ENCODE results near the gene FAM83D.

Gene FAM83D, protein sequence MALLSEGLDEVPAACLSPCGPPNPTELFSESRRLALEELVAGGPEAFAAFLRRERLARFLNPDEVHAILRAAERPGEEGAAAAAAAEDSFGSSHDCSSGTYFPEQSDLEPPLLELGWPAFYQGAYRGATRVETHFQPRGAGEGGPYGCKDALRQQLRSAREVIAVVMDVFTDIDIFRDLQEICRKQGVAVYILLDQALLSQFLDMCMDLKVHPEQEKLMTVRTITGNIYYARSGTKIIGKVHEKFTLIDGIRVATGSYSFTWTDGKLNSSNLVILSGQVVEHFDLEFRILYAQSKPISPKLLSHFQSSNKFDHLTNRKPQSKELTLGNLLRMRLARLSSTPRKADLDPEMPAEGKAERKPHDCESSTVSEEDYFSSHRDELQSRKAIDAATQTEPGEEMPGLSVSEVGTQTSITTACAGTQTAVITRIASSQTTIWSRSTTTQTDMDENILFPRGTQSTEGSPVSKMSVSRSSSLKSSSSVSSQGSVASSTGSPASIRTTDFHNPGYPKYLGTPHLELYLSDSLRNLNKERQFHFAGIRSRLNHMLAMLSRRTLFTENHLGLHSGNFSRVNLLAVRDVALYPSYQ

DNA sequence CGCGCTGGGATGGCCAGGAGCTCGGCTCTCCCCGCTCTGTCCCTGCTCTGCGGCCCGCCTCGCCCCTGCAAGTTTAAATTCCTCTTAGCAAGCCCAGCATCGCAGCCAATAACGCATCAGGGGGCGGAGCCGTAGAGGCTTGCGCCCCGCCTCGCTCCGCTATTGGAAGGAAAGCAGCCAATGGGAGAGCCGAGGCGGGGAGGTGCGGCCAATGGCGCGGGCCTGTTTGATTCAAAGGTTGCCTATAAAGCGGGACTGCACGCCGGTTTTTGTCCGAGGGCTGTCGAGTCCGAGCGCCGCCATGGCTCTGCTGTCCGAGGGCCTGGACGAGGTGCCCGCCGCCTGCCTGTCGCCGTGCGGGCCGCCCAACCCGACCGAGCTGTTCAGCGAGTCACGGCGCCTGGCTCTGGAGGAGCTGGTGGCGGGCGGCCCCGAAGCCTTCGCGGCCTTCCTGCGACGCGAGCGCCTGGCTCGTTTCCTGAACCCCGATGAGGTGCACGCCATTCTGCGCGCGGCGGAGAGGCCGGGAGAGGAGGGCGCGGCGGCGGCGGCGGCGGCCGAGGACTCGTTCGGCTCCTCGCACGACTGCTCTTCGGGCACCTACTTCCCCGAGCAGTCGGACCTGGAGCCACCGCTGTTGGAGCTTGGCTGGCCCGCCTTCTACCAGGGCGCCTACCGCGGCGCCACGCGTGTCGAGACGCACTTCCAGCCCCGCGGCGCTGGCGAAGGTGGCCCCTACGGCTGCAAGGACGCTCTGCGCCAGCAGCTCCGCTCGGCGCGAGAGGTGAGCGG, at the start of gene FAM83D:
TSS of gene FAM83D (plus strand) at position 276 of the 792 bp plus-strand sequence. CDS start at position 302, 26 bp downstream.
- DNase-seq (ENCODE audit: low read depth), result peak; percentile 95

DNA sequence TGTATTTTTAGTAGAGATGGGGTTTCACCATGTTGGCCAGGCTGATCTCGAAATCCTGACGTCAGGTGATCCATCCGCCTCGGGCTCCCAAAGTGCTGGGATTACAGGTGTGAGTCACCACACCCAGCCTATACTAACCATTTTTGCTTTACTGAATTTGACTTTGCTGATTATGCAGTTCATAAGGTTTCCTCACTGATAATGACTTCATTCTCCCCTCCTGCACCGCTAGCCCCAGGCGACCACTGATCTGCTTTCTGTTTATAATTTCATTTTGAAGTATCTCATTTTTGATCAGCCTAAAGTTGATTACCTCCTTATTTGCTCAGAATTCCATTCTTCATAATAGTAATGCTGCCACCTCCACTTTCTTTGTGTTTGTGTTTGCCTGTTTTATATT, 48.7 kb upstream of the FAM83D start:
- DNase-seq (ENCODE audit: low read depth), result no peak

DNA sequence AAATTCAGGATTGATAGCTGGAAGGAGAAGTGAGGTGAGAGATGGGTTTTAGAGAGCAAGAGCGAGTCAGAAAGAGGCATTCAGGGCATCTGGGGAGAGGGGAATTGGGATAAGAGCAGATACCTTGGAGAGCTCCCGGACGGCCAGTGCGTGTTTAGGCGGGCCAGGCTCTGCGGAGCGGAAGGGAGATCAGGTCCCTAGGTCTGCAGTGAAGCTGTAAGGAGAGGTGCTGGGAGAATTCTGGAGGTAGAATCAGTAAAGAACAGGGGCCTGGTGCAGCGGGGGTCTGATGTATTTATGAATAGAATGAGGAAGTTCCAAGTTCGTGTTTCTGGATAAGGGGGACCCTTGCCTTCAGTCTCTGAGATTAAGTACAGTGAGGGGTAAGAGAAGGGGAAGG, 47.4 kb upstream of the FAM83D start:
- no peak for DNase-seq (ENCODE audit: low read depth)

DNA sequence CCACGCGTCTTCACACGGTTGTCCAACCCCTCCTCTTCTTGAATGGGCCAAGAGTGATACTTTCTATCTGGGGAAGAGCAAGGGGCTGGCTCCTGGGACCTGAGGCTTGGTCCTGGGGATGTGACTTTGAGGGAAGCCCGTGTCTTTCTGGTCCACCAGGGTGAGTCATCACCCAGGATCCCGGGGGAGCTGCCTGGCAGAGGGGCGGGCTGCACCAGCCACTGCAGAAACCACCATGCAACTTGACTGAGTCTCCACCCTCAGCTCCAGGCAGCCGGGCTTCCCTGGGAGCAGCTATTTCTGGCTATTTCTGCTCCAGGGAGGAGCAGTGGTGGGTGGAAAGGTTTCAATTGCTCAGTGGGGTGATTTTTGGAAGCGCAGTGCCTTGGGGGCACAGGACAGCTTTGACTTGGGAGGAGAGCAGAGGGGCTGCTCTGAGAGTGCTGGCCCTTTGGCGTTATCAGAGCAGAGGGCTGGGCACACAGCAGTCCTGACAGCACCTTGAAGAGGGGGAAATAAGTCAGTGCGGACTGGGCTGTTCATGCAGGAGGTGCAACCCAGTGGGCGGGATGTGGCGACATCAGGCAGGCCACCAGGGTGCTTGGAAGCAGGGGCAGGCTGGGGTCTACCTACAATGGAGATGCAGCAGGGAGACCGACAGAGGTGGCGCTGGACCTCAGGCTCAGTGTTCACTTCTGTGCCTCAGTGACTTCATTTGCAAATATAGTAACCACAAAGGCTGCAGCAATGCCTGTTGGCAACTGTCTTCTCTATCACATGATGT, 45.1 kb upstream of the FAM83D start:
- DNase-seq (ENCODE audit: low read depth), result no peak

DNA sequence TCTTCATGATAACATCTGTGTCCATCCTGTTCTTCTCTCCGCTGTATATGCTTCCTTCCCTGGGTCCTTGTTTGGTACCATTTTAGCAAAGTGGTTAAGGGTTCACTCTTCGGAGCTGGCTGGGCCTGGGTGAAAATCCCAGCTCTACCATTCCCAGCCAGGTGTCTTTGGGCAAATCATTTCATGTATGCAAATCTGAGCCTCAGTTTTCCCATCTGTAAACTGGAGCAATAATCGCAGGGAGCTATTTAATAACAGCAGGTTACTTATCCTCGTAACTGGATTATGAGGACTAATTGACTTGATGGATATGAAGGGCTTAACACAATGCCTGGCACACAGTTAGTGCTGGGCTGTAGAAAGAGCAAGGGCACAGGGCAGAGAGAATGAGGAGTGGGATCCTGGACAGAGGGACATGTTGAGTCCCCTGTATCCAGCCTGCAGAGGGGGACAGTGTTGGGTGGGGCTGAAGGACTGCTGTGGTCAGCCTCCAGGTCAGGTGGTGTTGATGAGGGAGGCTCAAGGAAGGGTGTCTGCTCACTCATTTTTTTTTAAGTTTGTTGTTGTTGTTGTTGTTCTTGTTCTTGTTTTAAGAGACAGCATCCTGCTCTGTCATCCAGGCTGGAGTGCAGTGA, 44.3 kb upstream of the FAM83D start:
- no peak for DNase-seq (ENCODE audit: low read depth)

DNA sequence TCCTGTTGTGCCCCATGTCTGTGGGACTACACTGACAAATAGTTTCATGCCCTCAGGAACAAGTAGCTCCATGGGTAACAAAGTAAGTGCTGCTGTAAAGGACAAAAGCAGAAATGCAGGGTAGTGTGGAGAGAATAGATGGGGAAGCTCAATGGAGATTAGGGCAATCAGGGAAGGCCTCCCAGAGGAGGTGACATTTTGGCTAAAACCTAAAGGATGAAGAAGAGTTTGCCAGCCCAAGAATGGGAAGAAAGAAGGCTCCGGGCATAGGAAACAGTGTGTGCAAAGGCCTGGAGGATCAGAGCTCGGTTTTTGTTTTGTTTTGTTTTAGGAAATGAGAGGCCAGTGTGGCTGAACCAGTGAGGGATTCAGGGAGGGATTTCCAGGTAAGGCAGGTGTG, 43.6 kb upstream of the FAM83D start:
- no peak for DNase-seq (ENCODE audit: low read depth)

DNA sequence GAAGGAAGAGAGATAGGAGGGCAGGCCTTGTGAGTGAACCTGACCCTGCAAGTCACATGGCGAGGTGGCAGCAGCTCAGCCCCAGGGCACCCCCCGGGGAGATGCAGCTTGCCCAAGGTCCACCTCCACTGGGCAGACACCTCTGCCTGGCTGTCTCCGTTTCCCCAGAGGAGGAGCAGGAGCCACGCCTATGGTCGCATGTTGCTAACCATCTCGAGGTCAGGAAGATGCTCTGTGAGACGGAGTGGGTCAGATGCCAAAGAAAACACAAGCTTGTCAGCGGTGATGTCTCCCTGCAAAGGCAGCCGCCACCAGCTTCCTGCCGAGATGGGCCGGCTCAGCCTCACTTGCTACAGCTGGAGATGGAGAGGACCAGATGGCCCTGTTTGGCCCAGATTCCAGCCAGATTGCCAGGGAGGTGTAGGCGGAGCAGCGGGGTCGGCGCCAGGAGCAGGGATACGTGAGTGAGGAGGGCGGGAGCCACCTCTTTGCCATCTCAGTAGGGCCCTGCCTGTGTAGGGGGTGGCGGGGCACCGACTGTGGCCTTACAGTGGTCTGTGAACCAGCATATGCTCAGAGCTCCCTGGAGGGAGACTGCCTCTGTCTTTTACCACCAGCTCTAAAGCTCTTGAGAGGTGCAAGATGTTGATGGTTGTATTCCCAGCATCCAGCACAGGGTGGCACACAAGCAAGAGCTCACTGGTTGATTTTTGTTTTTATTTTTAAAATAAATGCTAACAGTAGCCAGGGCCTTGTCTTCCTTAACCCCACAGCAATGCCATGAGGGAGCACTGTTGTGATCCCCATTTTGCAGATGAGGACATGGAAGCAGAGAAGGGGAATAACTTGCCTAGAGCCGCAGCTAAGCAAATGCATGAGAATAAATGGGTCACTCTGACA, 42.9 kb upstream of the FAM83D start:
- DNase-seq (ENCODE audit: low read depth), result no peak

DNA sequence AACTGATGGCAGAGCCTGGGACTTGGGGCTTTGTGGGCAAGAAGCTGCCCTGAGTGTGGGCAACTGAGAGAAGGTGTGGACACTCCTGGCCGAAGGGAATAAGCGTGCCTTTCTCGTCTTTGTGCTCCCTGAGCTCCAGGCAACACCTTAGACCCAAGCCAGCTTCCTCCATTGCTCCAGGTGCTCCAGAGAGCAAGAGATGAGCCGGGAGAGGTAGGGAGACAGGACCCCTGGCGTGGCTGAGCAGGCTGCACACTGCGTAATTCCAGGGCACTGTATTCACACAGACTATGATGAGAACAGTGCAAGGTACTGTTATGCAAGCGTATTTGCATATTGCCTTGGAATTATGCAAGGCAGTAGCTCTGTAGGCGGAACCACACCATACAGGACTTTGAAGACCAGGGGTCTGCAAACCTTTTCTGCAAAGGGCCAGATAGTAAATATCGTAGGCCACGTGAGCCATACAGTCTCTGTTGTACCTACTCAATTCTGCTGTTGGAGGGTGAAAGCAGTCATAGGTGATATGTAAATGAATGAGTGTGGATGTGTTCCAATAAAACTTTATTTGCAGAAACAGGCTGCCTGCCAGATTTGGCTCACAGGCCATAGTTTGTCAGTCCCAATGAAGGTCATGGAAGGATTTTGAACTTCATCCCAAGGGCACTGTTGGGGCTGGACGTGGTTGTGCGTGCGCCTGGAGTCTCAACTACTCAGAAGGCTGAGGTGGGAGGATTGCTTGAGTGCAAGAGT, 42.1 kb upstream of the FAM83D start:
- no peak for DNase-seq (ENCODE audit: low read depth)

DNA sequence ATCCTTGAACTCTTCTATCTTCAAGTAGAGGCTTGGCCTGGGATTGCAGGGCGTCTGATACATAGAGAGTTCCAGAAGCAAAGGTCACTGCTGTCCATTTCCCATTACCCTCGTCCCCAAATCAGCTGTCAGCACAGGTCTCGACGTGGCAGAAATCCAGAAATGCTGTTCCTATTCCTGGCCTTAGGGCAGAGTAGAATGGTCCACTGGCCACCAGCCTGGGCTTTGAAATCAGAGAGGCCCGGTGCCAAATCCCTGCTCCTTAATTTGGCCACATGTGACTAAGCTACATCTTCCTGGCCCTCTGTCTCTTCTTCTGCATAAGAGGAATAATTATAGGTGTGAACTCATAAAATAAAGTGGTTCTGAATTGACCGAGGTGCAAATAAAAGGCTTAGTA, 40.9 kb upstream of the FAM83D start:
- DNase-seq (ENCODE audit: low read depth), result no peak

DNA sequence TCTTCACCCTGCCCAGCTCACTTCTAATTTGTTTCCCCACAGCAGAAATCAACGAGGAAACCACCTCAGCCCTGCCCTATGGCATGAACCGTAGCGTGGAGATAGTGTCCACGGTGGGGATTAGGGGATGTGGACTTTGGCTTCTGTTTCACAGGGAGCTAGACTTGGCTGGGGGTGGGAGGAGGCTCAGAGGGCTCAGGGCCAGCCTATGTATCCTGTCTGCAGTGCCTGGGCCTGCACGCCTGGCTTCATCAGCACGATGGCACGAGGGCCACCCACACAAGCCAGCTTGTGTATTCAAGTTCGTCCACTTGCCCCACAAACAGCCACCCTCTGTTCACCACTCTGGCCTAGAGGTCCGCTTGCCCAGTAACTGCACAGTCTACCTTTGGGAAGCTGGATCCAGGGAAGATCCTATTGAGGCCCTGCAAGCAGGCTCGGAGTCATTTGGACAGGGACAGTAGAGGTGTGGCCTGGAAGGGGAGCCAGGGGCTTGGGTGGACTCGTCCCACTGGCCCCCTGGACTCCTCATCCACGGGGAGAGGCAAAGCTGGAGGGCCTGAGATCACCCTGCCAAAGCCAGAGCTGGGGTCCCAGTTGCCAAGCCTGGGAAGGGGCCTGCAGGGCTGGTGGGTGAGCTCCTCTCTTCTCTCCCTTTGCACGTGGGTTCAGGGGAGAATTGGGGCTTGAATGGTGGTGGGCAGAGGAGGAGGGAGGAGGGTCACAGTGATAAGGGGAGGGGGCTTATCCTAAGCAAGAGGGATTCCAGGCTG, 38.0 kb upstream of the FAM83D start:
- no peak for DNase-seq (ENCODE audit: low read depth)

DNA sequence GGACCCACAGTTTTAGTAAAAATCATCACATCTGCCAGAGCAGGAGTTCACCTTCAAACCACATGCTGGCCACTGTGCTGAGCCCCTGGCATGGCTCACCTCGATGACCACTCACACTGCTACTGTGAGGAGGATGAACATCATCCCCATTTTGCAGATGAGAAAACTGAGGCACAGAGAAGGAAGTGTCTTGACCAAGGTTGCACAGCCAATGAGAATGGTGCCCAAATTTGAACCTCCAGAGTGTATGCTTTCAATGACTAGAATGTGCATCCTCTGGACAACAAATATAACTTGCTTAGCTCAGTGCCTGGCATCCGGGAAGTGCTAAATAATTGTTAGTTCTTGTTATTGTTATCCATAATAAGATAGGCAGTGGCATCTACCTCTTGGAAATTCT, 37.2 kb upstream of the FAM83D start:
- DNase-seq (ENCODE audit: low read depth), result no peak

DNA sequence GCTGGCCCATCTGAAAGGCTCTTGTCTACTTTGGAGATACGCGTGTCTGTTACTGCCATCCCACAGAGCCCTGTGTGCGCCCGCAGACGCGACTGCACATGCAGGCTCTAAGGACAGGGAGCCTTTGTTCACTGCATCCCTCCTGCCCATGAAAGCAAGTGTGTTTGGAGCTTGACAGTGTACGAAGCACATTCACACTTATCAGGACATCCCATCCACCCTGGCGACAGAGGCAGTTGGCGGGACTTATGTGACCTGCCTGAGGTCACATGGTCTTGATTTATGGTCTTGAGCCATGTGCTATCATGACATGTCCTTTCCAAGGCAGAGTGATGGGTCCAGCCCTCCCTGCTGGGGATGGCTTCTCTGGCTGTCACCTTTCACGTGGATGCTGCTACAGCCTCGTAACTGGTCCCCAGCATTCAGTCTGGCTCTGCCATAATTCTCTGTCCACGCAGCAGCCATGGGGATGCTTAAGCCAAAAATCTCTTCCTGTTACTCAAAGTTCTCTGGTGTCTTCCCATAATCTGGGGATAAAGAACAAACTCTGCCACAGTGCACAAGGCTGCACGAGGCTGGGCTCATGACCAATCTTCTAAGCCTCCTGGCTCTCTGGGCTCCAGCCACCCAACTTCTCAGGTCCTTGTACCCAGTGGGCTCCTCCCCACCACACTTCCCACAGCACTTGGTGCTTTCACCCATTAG, 36.3 kb upstream of the FAM83D start:
- DNase-seq (ENCODE audit: low read depth), result no peak

DNA sequence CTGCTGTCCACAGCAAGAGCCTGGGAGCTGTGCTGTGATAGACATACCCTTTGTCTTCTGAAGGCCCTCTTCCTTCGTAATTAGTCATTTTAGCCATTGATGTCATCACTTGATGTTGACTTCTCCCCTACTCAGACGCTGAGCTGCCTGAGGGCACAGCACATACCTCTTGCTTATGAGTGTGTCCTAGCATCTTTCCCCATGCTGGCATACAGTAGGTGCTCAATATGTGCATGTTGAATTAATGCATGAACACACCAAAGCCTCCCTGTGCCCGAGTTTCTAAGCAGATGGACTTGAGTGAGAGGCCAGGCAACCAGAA, 35.8 kb upstream of the FAM83D start:
- DNase-seq (ENCODE audit: low read depth), result no peak

DNA sequence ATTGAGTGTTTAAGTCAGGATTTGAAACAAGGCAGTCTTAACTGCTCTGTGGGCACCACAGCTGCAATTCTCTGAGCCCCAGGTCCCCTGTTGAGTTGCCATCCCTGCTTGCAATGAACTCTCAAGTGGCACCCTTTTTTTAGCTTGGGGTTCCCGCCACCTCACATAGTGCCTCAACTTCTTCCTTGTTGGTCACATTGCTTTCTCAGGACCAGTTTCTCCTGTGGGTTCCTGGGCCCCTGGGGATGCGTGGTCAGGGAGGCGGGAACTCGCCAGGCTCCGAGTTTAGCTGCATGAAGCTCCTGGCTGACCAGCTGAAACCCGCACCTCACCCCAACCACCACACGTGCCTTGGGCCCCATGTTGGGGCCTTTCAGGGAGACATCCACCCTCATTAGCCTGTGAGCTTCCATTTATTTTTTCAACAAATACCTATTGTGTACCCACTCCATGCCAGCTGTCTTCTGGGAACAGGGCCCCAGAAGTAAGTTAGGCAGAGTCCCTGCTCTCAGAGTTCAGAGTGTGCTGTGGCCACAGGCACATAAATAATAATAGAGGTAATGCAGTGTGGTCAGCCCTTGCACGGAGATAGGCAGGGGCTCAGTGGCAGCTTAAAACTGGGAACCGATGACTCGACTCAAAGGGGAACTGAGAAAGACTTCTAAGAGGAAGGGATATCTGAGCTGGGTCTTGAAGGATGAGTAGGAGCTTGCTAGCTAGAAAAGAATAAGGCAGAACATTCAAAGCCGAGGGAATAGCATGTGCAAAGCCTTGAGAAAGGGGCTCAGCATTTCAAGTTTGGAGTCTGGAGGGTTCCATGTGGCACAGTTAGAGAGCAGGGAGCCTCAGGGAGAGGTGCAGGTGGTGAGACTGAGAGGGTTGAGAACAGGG, 33.9 kb upstream of the FAM83D start:
- DNase-seq (ENCODE audit: low read depth), result no peak

DNA sequence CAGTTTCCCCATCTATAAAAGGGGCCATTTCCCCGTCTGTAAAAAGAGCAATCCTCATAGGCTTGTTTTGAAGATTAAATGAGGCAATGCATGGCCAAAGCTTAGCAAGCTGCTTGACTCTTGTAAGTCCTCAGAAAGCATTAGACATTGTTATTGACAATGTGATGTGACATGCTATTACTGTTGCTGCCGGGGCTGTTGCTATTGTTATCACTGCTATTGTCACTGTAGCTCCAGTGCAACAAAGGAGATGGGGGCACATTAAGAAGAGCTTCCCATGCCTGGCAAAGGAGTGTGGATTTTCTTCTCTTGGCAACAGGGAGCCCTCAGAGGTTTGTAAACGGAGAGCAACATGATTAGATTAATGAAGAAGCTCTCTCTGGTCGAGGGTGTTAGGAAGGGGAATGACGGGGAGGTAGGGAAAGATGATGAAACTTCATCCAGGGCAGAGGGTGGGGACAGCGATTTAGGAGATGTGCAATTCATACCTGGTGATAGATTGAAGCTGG, 33.1 kb upstream of the FAM83D start:
- DNase-seq (ENCODE audit: low read depth), result no peak

DNA sequence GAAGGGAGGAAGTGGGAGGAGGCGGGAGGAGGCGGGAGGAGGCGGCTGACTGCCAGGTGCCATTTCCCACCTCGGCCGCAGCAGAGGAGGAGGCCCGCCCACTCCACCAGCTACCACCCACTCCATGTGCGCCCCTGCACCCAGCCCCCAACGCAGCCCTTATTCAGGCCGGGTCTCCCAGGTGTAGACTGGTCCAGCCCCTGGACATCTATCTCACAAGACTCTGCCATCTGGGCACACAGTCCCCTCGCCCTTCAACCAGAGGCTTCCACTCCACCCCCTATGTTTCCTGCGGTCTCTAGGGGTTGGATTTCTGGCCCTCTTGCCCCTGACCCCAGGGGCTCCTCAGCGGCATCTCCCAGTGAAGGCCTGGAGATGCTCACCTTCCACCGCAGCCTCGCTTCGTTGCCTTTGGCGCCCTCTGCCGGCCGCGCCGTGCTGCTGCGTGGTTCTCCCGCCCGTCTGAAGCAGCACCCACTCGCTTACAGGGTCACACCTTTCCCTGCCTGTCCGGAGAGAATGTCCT, 32.6 kb upstream of the FAM83D start:
- peak; percentile 79 for DNase-seq (ENCODE audit: low read depth)
